CD4-positive, alpha-beta T cell (primary cell): ENCODE data around the gene CDK14. TPM values are rescaled to one million over a fixed set of nuclear protein-coding genes. Genes with fewer than 3 reads are reported as not detected.

Source experiments
- ATAC-seq: fragments of 200-7000 bp; cut with Tn5 transposase; one replicate; pipeline ENCODE4 v1.10.0; 2022; ENCODE audit warnings: mild to moderate bottlenecking; ENCODE audit not compliant: poor library complexity
- CTCF ChIA-PET: fragments of 350-600 bp; sonication (Branson Sonifier 250); formaldehyde crosslinking; loops from one replicate; lab custom pipeline; 2021; ENCODE audit warnings: antibody characterized with exemption, inconsistent platforms; lab: Charles Lee
- POLR2A ChIA-PET: fragments of 350-600 bp; sonication (Branson Sonifier 250); formaldehyde crosslinking; loops from one replicate; lab custom pipeline; 2021; ENCODE audit warnings: antibody characterized with exemption, inconsistent platforms; lab: Charles Lee
- DNase-seq, 14 experiments: peaks; one replicate each; pipeline ENCODE4 v3.0.0-alpha.2; 2013 to 2020; ENCODE audit warnings: mixed read lengths in 2 of 14
- H3K27ac ChIP-seq, 2 donors: one replicate each; pipeline versions ENCODE4 v1.5.1 to v1.7.0; 2013; ENCODE audit warnings: low read length in 2 of 2, low read depth in 1 of 2, mild to moderate bottlenecking in 1 of 2
- H3K27me3 ChIP-seq, 2 experiments: 1 replicate in 1 of 2; 2 replicates in 1 of 2; pipeline versions ENCODE4 v1.6.1 to v1.7.0; 2013; ENCODE audit warnings: low read length in 2 of 2, control low read depth in 1 of 2, mild to moderate bottlenecking in 1 of 2, moderate library complexity in 1 of 2; ENCODE audit not compliant: insufficient read depth in 2 of 2, control insufficient read depth in 1 of 2
- H3K36me3 ChIP-seq: one replicate; pipeline ENCODE4 v1.6.1; 2013; ENCODE audit warnings: low read length, control low read depth; ENCODE audit not compliant: insufficient read depth
- H3K4me1 ChIP-seq: one replicate; pipeline ENCODE4 v1.6.1; 2013; ENCODE audit warnings: low read length, control low read depth; ENCODE audit not compliant: insufficient read depth
- H3K4me3 ChIP-seq: one replicate; pipeline ENCODE4 v1.5.1; 2013; ENCODE audit warnings: mild to moderate bottlenecking, low read length, moderate library complexity
- H3K9me3 ChIP-seq, 2 experiments: 1 replicate in 1 of 2; 2 replicates in 1 of 2; pipeline versions ENCODE4 v1.6.1 to v1.7.0; 2013; ENCODE audit warnings: low read length in 2 of 2, mild to moderate bottlenecking in 2 of 2, control low read depth in 1 of 2, moderate library complexity in 1 of 2; ENCODE audit not compliant: control insufficient read depth in 1 of 2, insufficient read depth in 1 of 2
- H3K27ac Mint-ChIP-seq: one replicate; pipeline ENCODE4 v1.8.0; 2020; ENCODE audit warnings: mixed read lengths
- H3K27me3 Mint-ChIP-seq: one replicate; pipeline ENCODE4 v1.8.0; 2021; ENCODE audit warnings: mixed read lengths
- H3K36me3 Mint-ChIP-seq: one replicate; pipeline ENCODE4 v1.8.0; 2021; ENCODE audit warnings: low read depth, mixed read lengths
- H3K4me1 Mint-ChIP-seq: one replicate; pipeline ENCODE4 v1.8.0; 2021; ENCODE audit warnings: low read depth, mixed read lengths
- H3K4me3 Mint-ChIP-seq: one replicate; pipeline ENCODE4 v1.8.0; 2020; ENCODE audit warnings: mild to moderate bottlenecking, mixed read lengths
- H3K9me3 Mint-ChIP-seq: one replicate; pipeline ENCODE4 v1.8.0; 2020; ENCODE audit warnings: mixed read lengths
- intact Hi-C, 2 experiments: fragments of 100-400 bp; cut with DNase I in 1 of 2; cut with micrococcal nuclease in 1 of 2; formaldehyde crosslinking; loops; one replicate each; pipeline versions ENCODE4 v1.15.1 to v1.9.0; 2023 to 2025; cut with DNase I, micrococcal nuclease
- total RNA-seq, 174 experiments: library from RNA in 2 of 174; stranded (reverse) in 2 of 174; gene quantifications; one replicate each; pipeline ENCODE4 v1.2.3 and lab custom pipeline; 2021 to 2026
- TF ChIP-seq, protein P1 (sequence below): fragments of 200-600 bp; IDR thresholded peaks from one replicate; pipeline ENCODE4 v1.8.0; 2022; ENCODE audit warnings: antibody characterized with exemption, mild to moderate bottlenecking

Gene CDK14
- total RNA-seq, 2 experiments from 2014 or later = 0.45 to 0.47 TPM

DNA sequence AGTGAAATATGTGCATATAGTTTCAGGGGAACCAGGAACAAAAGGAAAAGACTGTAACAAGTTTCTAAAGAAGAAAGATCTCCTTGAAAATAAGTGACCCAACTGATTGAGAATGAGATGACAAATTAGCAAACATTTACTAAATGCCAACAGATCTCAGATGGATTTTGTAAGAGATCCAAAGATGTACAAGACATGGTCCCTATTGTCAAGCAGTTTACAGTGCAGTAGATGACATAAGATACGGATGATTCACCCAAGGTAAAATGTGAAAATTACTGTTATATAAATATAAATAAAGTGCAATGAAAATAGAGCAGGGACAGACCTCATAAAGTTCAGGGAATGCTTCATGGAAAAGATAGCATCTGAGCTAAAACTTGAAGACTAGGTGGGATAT is 546.6 kb downstream of the CDK14 start:
- Histone ChIP-seq H3K9me3 (no peaks in the 10 kb centered on the region), H3K27ac (no peak overlapping the region), H3K4me3 (no peak overlapping the region), H3K4me1 (no peaks in the 10 kb centered on the region), H3K27me3 (no peaks in the 10 kb centered on the region), H3K36me3 (no peaks in the 10 kb centered on the region)
- H3K36me3 Mint-ChIP-seq = no peaks in the 10 kb centered on the region
- CTCF ChIA-PET = no interaction called here
- H3K9me3 Mint-ChIP-seq = no peaks in the 10 kb centered on the region
- H3K27ac Mint-ChIP-seq = no peak overlapping the region
- POLR2A ChIA-PET = interaction anchor here (0.6 kb wide), 1 partner anchor 1304 kb away, joined by 3 read pairs; the partner anchor contains the start of gene GATAD1
- no peaks in the 10 kb centered on the region for H3K27me3 Mint-ChIP-seq
- TF ChIP-seq, protein P1, sequence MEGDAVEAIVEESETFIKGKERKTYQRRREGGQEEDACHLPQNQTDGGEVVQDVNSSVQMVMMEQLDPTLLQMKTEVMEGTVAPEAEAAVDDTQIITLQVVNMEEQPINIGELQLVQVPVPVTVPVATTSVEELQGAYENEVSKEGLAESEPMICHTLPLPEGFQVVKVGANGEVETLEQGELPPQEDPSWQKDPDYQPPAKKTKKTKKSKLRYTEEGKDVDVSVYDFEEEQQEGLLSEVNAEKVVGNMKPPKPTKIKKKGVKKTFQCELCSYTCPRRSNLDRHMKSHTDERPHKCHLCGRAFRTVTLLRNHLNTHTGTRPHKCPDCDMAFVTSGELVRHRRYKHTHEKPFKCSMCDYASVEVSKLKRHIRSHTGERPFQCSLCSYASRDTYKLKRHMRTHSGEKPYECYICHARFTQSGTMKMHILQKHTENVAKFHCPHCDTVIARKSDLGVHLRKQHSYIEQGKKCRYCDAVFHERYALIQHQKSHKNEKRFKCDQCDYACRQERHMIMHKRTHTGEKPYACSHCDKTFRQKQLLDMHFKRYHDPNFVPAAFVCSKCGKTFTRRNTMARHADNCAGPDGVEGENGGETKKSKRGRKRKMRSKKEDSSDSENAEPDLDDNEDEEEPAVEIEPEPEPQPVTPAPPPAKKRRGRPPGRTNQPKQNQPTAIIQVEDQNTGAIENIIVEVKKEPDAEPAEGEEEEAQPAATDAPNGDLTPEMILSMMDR = no peak
- ATAC-seq (no peak), DNase-seq (no peak)
- H3K4me1 Mint-ChIP-seq = no peaks in the 10 kb centered on the region
- intact Hi-C loops = no loop called here
- no peak overlapping the region for H3K4me3 Mint-ChIP-seq

- TF ChIP-seq, protein P1 = no peak
- no peaks in the 10 kb centered on the region for H3K27me3 Mint-ChIP-seq
- Histone ChIP-seq H3K4me1 (no peaks in the 10 kb centered on the region), H3K27ac (no peak overlapping the region), H3K9me3 (no peaks in the 10 kb centered on the region), H3K36me3 (no peaks in the 10 kb centered on the region), H3K27me3 (no peaks in the 10 kb centered on the region), H3K4me3 (no peak overlapping the region)
- no peak overlapping the region for H3K4me3 Mint-ChIP-seq
- ChIA-PET CTCF (interaction anchor here (1.5 kb wide), 1 partner anchor 59 kb away, joined by 3 read pairs; no protein-coding TSS in a partner anchor), POLR2A (no interaction called here)
- no peaks in the 10 kb centered on the region for H3K4me1 Mint-ChIP-seq
- H3K27ac Mint-ChIP-seq = no peak overlapping the region
- intact Hi-C loops = no loop called here
- no peaks in the 10 kb centered on the region for H3K9me3 Mint-ChIP-seq
- DNase-seq = no peak
- H3K36me3 Mint-ChIP-seq = no peaks in the 10 kb centered on the region
- no peak for ATAC-seq
Observed at GRCh38 chr7:91149341-91150246, 553.5 kb downstream of the CDK14 start.

- no peak overlapping the region for H3K4me3 Mint-ChIP-seq
- H3K27ac Mint-ChIP-seq = no peak overlapping the region
- Histone ChIP-seq H3K27ac (no peak overlapping the region), H3K4me1 (no peaks in the 10 kb centered on the region), H3K27me3 (no peaks in the 10 kb centered on the region), H3K9me3 (no peaks in the 10 kb centered on the region), H3K36me3 (no peaks in the 10 kb centered on the region), H3K4me3 (no peak overlapping the region)
- ChIA-PET POLR2A (no interaction called here), CTCF (no interaction called here)
- intact Hi-C loops = no loop called here
- DNase-seq = no peak
- H3K4me1 Mint-ChIP-seq = no peaks in the 10 kb centered on the region
- H3K27me3 Mint-ChIP-seq = no peaks in the 10 kb centered on the region
- no peaks in the 10 kb centered on the region for H3K36me3 Mint-ChIP-seq
- TF ChIP-seq, protein P1 = no peak
- no peaks in the 10 kb centered on the region for H3K9me3 Mint-ChIP-seq
- ATAC-seq = no peak
Observed at GRCh38 chr7:91151916-91152315, 555.8 kb downstream of the CDK14 start.
